NCI-H2081 treated with DMSO at 0.1 percent for 48 hours (cell line): Measurements from ENCODE around the gene SLC25A36.
A peak's percentile ranks its signal among the peaks of the same experiment; 100 is the strongest.

Experiments used
- DNase-seq: peaks from one replicate; lab custom pipeline; 2025; lab: John Stamatoyannopoulos, UW

SLC25A36 gene

DNA sequence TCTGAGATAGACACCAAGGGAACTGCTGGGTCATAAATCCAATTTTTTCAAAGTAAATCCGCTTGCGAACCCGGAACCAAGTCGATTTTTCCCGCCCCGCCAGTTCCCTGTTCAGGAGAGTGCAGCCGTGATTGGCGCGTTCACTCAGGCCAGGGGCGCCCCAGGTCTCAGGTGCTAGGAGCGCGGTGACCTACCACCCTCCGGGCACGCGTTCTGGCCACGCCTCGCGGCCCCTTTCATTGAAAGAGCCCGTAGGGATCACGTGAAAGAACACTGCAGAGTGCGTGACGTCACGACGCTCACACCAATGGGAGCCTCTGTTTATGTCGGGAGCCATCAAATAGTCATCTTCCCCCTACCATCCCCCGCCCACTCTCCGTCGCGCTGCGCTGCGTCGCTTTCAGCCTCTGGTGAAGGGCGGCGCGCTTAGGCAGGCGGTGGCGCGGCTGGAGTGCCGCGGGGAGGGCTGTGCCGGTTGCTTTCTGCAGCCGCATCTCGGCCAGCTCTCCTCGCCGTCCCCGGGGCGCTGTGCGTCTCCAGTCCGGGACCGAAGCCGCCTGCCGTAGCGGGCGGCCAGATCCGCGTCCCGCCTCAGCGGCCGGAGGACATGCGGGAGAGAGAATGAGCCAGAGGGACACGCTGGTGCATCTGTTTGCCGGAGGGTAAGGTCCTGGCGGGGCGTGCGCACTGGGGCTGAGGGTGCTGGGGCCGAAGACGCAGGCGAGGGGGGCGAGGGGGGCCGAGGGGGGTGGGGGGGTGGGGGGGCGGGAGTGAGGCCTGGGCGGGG lies at the start of gene SLC25A36:
SLC25A36 (plus strand) TSS at position 403 of the 787 bp plus-strand sequence; CDS start at position 622, 219 bp downstream.
- DNase-seq, result peak; percentile 98

DNA sequence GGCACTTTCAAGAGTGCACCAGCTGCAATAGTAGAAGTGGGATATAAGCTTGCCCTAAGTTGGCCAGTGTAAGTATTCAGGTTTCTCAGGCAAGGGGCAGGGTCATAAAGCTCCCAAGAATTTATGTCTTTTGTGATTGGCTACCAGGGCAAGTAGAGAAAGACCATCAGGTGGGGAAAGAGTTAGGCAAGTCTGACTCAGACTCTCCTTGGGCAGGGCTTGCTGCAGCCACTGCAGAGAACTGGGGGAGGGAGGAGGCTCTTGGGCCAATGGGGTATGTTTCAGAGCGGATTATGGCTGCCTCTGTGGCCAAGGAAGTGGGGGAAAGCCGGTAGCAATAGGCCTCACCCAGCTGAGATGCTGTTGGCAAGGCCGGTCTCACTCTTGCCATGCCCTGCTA lies 44.6 kb upstream of the SLC25A36 start:
- DNase-seq, result no peak

- peak; percentile 38 for DNase-seq
Measured at GRCh38 chr3:140898340-140899180, 43.1 kb upstream of the SLC25A36 start.

GRCh38 chr3:140899363-140899762 lies 42.3 kb upstream of the SLC25A36 start:
- DNase-seq, result no peak

DNA sequence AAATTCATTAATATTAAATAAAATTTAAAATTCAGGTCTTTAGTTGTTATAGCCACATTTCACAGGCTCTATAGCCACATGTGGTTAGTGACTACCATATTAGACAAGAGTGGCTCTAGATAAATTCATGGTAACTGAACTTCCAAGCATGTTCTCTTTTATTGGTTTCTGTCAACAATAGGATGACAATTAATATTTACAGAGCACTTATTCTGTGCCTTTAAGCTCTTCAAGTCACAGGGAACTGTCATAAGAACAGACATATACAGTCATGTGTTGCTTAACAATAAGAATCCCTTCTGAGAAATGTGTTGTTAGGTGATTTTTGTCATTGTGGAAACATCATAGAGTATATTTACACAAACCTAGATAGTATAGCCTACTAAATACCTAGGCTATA lies 38.8 kb upstream of the SLC25A36 start:
- no peak for DNase-seq

DNA sequence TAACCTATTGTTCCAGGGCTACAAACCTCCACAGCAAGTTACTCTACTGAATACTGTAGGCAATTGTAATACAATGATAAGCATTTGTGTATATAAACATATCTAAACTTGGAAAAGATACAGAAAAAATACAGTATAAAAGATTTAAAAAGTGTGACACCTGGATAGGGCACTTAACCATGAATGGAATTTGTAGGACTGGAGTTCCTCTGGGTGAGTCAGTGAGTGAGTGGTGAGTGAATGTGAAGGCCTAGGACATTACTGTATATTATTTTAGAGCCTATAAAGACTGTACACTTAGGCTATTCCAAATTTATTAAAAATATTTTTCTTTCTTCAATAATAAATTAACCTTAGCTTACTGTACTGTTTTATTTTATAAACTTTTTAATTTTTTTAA lies 38.4 kb upstream of the SLC25A36 start:
- no peak for DNase-seq

GRCh38 chr3:140904521-140904920 lies 37.1 kb upstream of the SLC25A36 start:
- no peak for DNase-seq

DNA sequence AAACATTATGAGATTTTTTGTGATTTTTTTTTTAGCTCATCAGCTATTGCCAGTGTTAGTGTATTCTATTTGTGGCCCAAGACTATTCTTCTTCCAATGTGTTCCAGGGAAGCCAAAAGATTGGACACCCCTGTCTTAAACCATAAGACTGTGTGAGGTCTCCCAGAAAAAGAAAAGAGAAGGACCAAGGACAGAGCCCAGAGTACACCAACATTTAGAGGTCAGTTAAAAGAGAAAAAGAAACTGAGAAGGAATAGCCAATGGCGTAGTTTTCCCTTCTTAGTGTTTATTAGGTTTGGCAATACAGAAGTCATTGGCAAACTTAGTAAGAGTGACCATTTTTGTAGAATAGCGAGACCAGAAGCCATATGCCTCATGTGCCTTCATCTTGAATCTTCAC lies 36.1 kb upstream of the SLC25A36 start:
- DNase-seq, result no peak

GRCh38 chr3:140906785-140907184 lies 34.9 kb upstream of the SLC25A36 start:
- DNase-seq, result no peak

GRCh38 chr3:140910860-140911259 lies 30.8 kb upstream of the SLC25A36 start:
- DNase-seq, result no peak

GRCh38 chr3:140911822-140912221 lies 29.8 kb upstream of the SLC25A36 start:
- no peak for DNase-seq

GRCh38 chr3:140913728-140914127 lies 27.9 kb upstream of the SLC25A36 start:
- DNase-seq, result no peak

- DNase-seq, result no peak
Measured at GRCh38 chr3:140914384-140914945, 27.2 kb upstream of the SLC25A36 start.

DNA sequence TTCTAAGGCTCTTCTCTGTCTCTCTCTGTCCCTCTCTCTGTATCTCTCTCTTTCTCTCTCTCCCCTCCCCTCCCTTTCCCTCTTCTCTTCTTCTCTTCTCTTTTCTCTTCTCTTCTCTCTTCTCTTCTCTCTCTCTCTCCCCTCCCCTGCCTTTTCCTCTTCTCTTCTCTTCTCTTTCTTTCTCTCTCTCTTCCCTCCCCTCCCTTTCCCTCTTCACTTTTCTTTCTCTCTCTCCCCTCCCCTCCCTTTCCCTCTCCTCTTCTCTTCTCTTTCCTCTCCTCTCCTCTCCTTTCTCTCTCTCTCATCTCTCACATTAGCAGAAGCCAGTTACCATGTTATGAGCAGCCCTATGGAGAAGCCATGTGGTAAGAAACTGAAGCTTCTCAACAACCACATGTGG lies 25.0 kb upstream of the SLC25A36 start:
- no peak for DNase-seq

DNA sequence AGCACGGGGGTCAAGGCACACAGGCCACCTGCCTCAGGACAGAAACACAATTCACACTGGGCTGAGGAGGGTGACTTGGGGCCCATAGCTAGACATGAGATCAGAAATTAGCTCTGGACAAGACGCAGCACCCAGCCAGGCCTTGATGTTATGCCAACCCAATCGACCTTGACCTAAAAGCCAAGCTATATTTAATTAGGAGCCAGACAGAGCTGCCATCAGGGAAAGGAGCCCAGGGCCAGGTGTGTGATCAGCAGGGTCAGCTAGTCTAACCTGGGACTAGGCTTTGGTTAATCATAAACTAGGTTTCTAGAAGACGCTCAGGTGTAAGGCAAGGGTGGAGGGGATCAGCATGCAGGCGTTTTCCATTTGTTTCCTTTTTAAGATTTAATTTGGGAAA lies 23.9 kb upstream of the SLC25A36 start:
- no peak for DNase-seq

DNA sequence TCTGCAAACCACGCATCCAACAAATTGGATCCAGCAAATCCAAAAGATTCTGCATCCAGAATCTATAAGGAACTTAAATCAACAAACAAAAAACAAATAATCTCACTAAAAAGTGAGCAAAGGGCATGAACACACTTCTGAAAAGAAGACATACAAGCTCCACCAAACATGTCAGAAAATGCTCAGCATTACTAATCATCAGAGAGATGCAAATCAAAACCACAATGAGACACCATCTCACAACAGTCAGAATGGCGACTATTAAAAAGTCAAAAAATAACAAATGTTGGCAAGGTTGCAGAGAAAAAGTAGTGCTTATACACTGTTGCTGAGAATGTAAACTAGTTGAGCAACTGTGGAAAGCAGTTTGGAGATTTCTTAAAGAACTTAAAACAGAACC lies 21.6 kb upstream of the SLC25A36 start:
- DNase-seq, result no peak

GRCh38 chr3:140922634-140923033 lies 19.0 kb upstream of the SLC25A36 start:
- no peak for DNase-seq

GRCh38 chr3:140924097-140924873 lies 17.4 kb upstream of the SLC25A36 start:
- DNase-seq, result no peak

- no peak for DNase-seq
Measured at GRCh38 chr3:140927279-140928069, 14.2 kb upstream of the SLC25A36 start.

GRCh38 chr3:140929446-140929845 lies 12.2 kb upstream of the SLC25A36 start:
- no peak for DNase-seq

DNA sequence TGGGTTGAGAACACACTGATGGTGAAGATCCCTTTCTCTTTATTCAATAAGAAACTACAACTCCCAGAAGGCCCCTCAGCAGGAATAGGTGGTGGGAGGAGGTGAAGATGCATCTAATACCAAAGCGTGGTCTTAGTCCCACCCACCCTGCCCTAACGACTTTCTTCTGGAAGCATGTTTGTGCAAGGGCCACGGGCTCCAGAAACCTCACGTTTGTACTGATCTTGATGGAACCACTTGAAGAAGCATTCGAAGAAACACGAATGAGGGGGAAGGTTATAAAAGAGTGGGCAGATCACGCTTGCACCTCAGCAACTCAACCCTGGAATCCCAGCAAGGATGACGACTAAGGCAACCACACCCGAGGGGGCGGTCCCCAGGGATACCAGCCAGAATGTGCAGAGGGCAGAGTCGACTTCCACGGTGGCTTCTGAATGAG lies 10.6 kb upstream of the SLC25A36 start:
- DNase-seq, result no peak
